Hepatocyte (in vitro differentiated cells): ENCODE results near the gene CD9. TPM values are rescaled to one million over a fixed set of nuclear protein-coding genes. Genes with fewer than 3 reads are reported as not detected.

Experiments used
- DNase-seq: peaks from one replicate; pipeline ENCODE4 v3.0.0-alpha.2; 2016; ENCODE audit warnings: low spot score
- H2AFZ ChIP-seq: fragments of 200-600 bp; sonication (generic); 2 replicates; pipeline ENCODE4 v1.6.0; 2016; ENCODE audit warnings: antibody characterized with exemption, mild to moderate bottlenecking
- H3K27ac ChIP-seq: fragments of 200-600 bp; sonication (generic); 2 replicates; pipeline ENCODE4 v1.5.1; 2016; ENCODE audit warnings: mild to moderate bottlenecking
- H3K27me3 ChIP-seq: fragments of 200-600 bp; sonication (generic); 2 replicates; pipeline ENCODE4 v1.6.1; 2016
- H3K36me3 ChIP-seq: fragments of 200-600 bp; sonication (generic); replicated peaks from 2 replicates; pipeline ENCODE4 v1.5.1; 2016; ENCODE audit warnings: low read depth; ENCODE audit not compliant: insufficient read depth
- H3K4me1 ChIP-seq: fragments of 200-600 bp; sonication (generic); 2 replicates; pipeline ENCODE4 v1.5.1; 2016; ENCODE audit warnings: mild to moderate bottlenecking, moderate library complexity; ENCODE audit not compliant: insufficient read depth
- H3K4me2 ChIP-seq: fragments of 200-600 bp; sonication (generic); 2 replicates; pipeline ENCODE4 v1.6.0; 2016
- H3K4me3 ChIP-seq: fragments of 200-600 bp; sonication (generic); 2 replicates; pipeline ENCODE4 v1.5.1; 2016; ENCODE audit warnings: mild to moderate bottlenecking
- H3K79me2 ChIP-seq: fragments of 200-600 bp; sonication (generic); 2 replicates; pipeline ENCODE4 v1.6.0; 2017; ENCODE audit warnings: mild to moderate bottlenecking
- H3K9me2 ChIP-seq: fragments of 200-600 bp; sonication (generic); replicated peaks from 2 replicates; pipeline ENCODE4 v1.6.0; 2017; ENCODE audit warnings: mild to moderate bottlenecking; ENCODE audit not compliant: insufficient read depth
- H3K9me3 ChIP-seq: fragments of 200-600 bp; sonication (generic); 2 replicates; pipeline ENCODE4 v1.5.1; 2016; ENCODE audit warnings: low read depth, mild to moderate bottlenecking
- H4K20me1 ChIP-seq: fragments of 200-600 bp; sonication (generic); 2 replicates; pipeline ENCODE4 v1.6.0; 2016; ENCODE audit warnings: mild to moderate bottlenecking; ENCODE audit not compliant: insufficient read depth, poor library complexity, severe bottlenecking
- EZH2 ChIP-seq: fragments of 200-600 bp; sonication (generic); IDR thresholded peaks from 2 replicates; pipeline ENCODE4 v1.6.1; 2016; ENCODE audit warnings: antibody characterized with exemption, mild to moderate bottlenecking, borderline replicate concordance
- EZH2phosphoT487 ChIP-seq: fragments of 200-600 bp; sonication (generic); IDR thresholded peaks from one replicate; pipeline ENCODE4 v1.6.1; 2018; ENCODE audit warnings: antibody characterized with exemption, mild to moderate bottlenecking, low read depth, moderate library complexity; ENCODE audit not compliant: unreplicated experiment, severe bottlenecking
- WGBS: methylation state at CpG from one replicate; pipeline ENCODE4 v1.1.6; 2016; ENCODE audit warnings: low lambda C conversion rate; ENCODE audit errors: missing lambda C conversion rate; 5-methylcytosine and 5-hydroxymethylcytosine counted together
- polyA plus RNA-seq: library from polyadenylated mRNA; unstranded; fragments of >200 nt; fragmentation: Nextera tagmentation; extraction: Ambion mirVana; gene quantifications from 2 replicates; pipeline ENCODE4 v1.2.1, GENCODE V29; 2016
- total RNA-seq: library from RNA; depleted of rRNA; stranded (reverse); fragments of >200 nt; gene quantifications from 2 replicates; pipeline ENCODE4 v1.2.3, GENCODE V29; 2014
- TF ChIP-seq, protein P1 (sequence below): fragments of 200-600 bp; sonication (generic); IDR thresholded peaks from 2 replicates; pipeline ENCODE4 v1.5.1; 2016; ENCODE audit warnings: antibody characterized with exemption, mild to moderate bottlenecking; ENCODE audit not compliant: poor library complexity

CD9 gene
- total and polyA plus RNA-seq, 2 experiments from 2014 or later = 117 to 188 TPM

DNA sequence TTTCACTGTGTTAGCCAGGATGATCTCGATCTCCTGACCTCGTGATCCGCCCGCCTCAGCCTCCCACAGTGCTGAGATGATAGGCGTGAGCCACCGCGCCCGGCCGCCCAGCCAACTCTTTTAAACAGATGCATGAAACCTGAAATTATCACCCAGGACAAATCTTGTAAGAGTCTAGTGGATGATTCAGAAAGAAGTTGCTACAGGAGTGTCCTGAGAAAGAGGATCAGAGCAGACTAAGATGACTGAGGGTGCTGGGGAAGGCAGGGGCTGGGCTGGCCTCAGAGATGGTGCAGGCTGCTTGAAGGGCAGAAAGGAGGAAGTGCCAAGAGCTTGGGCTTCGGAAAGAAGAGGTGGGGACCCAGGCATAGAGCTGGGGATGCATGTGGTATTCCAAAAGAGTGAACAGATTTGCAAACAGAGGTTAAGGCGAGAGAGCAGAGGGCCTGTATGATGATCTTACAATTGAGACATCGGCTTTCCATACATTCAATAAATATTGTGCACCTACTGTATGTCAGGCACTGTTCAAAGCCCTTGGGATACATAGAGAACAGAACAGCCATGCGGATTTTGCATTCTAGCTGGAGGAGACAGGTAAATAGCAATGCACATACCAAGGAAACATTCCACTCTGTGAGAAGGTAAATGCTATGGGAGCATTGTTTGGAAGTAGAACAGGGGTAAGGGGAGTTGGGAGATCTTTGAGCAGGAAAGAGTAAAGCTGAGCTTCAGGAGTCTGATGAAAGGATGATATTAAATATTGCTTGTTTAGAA, 7.4 kb upstream of the CD9 start:
- Histone ChIP-seq H2AFZ (no peak overlapping the region), H4K20me1 (no peaks in the 10 kb centered on the region), H3K9me2 (no peaks in the 10 kb centered on the region), H3K79me2 (no peaks in the 10 kb centered on the region), H3K4me3 (no peak overlapping the region), H3K36me3 (no peaks in the 10 kb centered on the region), H3K4me2 (no peak overlapping the region), H3K27me3 (no peaks in the 10 kb centered on the region), H3K27ac (no peak overlapping the region), H3K9me3 (no peaks in the 10 kb centered on the region), H3K4me1 (peaks cover 16% of the 10 kb centered on the region)
- TF ChIP-seq EZH2phosphoT487 (no peak), EZH2 (no peak)
- WGBS = 90% methylated on average over 13 of the region's 13 CpGs
- no peak for DNase-seq

DNA sequence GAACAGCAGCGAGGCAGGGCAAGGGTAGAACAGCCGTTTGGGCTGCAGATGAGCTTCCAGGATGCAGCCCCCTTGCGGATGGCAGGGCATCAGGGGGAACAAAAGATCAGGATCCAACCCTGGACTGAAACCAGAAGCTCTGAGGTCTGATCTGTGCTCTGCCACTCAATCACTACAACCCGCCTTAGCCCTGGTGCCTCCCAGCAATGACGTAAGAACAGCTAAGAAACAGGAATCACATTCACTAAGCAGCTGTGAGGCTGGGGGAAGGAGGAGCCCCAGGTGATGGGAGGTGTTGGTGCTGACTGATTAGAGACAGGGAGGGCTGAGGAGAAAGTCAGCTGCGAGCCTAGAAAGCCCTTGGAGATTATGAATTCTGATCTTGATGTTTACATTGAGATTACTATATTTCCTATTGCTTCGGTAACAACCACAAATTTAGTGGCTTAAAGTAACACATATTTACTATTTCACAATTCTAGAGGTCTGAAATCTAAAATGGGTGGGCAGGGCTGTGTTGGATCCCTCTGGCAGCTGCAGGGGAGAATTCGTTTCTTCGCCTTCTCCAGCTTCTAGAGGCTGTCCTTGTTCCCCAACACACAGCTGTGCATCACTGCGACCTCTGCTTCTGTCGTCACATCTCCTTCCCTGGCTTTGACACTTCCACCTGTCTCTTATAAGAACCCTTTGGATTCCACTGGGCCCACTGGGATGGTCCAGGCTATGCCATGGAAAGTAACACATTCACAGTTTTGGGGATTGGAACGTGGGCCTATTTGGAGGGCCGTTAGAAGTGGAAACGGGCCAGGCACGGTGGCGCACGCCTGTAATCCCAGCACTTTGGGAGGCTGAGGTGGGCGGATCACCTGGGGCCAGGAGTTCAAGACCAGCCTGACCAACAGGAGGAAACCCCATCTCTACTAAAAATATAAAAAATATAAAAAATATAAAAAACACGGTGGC, 6.1 kb upstream of the CD9 start:
- Histone ChIP-seq H3K9me2 (no peaks in the 10 kb centered on the region), H3K4me3 (no peak overlapping the region), H3K27me3 (no peaks in the 10 kb centered on the region), H3K36me3 (no peaks in the 10 kb centered on the region), H3K9me3 (no peaks in the 10 kb centered on the region), H3K27ac (peak overlapping the region; percentile 13), H2AFZ (no peak overlapping the region), H3K4me1 (peaks cover 30% of the 10 kb centered on the region), H4K20me1 (no peaks in the 10 kb centered on the region), H3K79me2 (no peaks in the 10 kb centered on the region), H3K4me2 (no peak overlapping the region)
- 69% methylated on average over 19 of the region's 19 CpGs for WGBS
- TF ChIP-seq, protein P1, sequence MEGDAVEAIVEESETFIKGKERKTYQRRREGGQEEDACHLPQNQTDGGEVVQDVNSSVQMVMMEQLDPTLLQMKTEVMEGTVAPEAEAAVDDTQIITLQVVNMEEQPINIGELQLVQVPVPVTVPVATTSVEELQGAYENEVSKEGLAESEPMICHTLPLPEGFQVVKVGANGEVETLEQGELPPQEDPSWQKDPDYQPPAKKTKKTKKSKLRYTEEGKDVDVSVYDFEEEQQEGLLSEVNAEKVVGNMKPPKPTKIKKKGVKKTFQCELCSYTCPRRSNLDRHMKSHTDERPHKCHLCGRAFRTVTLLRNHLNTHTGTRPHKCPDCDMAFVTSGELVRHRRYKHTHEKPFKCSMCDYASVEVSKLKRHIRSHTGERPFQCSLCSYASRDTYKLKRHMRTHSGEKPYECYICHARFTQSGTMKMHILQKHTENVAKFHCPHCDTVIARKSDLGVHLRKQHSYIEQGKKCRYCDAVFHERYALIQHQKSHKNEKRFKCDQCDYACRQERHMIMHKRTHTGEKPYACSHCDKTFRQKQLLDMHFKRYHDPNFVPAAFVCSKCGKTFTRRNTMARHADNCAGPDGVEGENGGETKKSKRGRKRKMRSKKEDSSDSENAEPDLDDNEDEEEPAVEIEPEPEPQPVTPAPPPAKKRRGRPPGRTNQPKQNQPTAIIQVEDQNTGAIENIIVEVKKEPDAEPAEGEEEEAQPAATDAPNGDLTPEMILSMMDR = no peak
- TF ChIP-seq EZH2phosphoT487 (no peak), EZH2 (no peak)
- peak; percentile 88 for DNase-seq

DNA sequence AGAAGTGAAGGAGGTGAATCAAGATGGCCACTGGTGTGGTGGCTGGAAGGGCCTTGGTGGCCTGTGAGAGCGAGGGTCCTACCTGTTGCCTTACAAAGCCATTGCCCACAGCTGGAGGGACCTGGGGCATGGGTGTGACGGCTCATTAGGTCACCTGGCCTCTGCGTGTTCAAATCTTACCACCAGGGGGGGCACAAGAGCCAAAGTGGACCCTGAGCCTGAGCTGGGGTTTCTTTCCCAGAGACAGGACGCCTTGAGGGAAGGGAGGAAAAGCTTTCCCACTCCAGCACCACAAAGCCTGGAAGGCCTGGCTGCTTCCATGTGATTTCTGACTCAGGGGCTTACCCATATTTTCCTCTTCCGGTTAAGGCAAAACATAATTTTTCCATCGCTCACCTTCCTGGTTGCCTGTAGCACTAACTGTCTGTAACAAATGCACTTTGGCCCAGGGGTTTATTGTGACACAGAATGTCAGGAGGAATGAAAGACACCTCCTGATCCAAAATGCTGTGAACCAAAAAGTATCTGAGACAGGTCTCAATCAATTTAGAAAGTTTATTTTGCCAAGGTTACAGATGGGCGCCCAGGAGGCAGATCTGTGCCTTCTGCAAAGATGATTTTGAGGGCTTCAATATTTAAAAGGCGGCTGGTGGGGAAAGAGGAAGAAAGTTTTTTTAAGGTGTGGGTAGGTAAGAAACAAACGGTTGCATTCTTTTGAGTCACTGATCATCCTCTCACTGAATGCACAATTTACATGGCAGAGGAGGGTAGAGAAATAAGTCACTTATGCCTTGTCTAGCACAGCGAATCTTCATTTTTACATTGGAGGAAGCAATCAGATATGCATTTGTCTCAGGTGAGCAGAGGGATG, 4.3 kb upstream of the CD9 start:
- Histone ChIP-seq H3K4me2 (no peak overlapping the region), H2AFZ (no peak overlapping the region), H3K27ac (peak overlapping the region; percentile 71), H3K4me3 (no peak overlapping the region), H3K36me3 (no peaks in the 10 kb centered on the region), H3K79me2 (peaks cover 2% of the 10 kb centered on the region), H3K9me2 (no peaks in the 10 kb centered on the region), H3K4me1 (peaks cover 41% of the 10 kb centered on the region), H3K27me3 (no peaks in the 10 kb centered on the region), H3K9me3 (no peaks in the 10 kb centered on the region), H4K20me1 (no peaks in the 10 kb centered on the region)
- peak; percentile 93 for DNase-seq
- TF ChIP-seq EZH2phosphoT487 (no peak), EZH2 (no peak)
- TF ChIP-seq, protein P1 = peak; percentile 91
- 42% methylated on average over 10 of the region's 10 CpGs for WGBS
